ENCODE results near the gene MRPS31.
A peak's percentile ranks its signal among the peaks of the same experiment; 100 is the strongest.

The MRPS31 gene

GRCh38 chr13:40770934-40771618 is at the start of gene MRPS31:
MRPS31 (minus strand) TSS chr13:40771190; CDS start chr13:40771136, 54 bp downstream.
- H3K9me3 Mint-ChIP-seq, result no peaks in the 10 kb centered on the region
- H3K27ac Mint-ChIP-seq (ENCODE audit: low read depth), result peak within 1 kb of the TSS; percentile 86
- peak; percentile 91 to 94 for DNase-seq (ENCODE audit: low spot score in 2 of 2)
- H3K36me3 Mint-ChIP-seq (ENCODE audit: insufficient read depth), result peaks cover 14% of the 10 kb centered on the region
- peak within 1 kb of the TSS; percentile 92 for H3K4me3 Mint-ChIP-seq
- peak; percentile 95 for ATAC-seq (replicated peaks; ENCODE audit: extremely low read depth, poor library complexity, severe bottlenecking)
- peaks cover 17% of the 10 kb centered on the region for H3K4me1 Mint-ChIP-seq
- H3K27me3 Mint-ChIP-seq, result no peaks in the 10 kb centered on the region

GRCh38 chr13:40819797-40820315 is 48.9 kb upstream of the MRPS31 start:
- Mint-ChIP-seq H3K4me3 (no peak overlapping the region), H3K27ac (ENCODE audit: low read depth) (no peak overlapping the region), H3K4me1 (no peaks in the 10 kb centered on the region), H3K27me3 (no peaks in the 10 kb centered on the region), H3K9me3 (no peaks in the 10 kb centered on the region), H3K36me3 (ENCODE audit: insufficient read depth) (no peaks in the 10 kb centered on the region)
- DNase-seq (ENCODE audit: low spot score in 2 of 2), result no peak
- no peak for ATAC-seq (replicated peaks; ENCODE audit: extremely low read depth, poor library complexity, severe bottlenecking)

DNA sequence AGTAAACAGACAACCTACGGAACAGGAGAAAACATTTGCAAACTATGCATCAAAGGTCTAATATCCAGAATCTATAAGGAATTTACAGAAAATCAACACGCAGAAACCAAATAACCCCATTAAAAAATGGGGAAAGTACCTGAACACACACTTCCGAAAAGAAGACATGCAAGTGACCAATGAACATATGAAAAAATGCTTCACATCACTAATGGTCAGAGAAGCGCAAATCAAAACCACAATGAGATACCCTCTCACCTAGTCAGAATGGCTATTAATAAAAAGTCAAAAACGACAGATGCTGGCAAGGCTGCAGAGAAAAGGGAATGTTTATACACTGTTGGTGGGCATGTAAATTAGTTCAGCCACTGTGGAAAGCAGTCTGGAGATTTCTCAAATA is 47.9 kb upstream of the MRPS31 start:
- no peak for ATAC-seq (replicated peaks; ENCODE audit: extremely low read depth, poor library complexity, severe bottlenecking)
- no peaks in the 10 kb centered on the region for H3K27me3 Mint-ChIP-seq
- H3K27ac Mint-ChIP-seq (ENCODE audit: low read depth), result no peak overlapping the region
- DNase-seq (ENCODE audit: low spot score in 2 of 2), result no peak
- H3K36me3 Mint-ChIP-seq (ENCODE audit: insufficient read depth), result no peaks in the 10 kb centered on the region
- H3K9me3 Mint-ChIP-seq, result no peaks in the 10 kb centered on the region
- no peak overlapping the region for H3K4me3 Mint-ChIP-seq
- no peaks in the 10 kb centered on the region for H3K4me1 Mint-ChIP-seq

DNA sequence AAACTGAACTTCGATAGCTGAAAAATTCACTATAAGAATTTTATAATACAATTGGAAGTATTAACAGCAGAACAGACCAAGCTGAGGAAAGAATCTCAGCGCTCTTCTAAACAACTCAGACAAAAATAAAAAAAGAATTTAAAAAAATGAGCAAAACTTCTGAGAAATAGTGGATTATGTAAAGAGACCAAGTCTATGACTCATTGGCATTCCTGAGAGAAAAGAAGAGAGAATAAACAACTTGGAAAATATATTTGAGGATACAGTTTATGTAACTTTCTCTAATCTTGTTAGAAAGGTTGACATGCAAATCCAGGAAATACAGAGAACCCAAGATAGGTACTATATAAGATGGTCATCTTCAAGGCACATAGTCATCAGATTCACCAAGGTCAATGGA is 43.8 kb upstream of the MRPS31 start:
- no peak for DNase-seq (ENCODE audit: low spot score in 2 of 2)
- no peaks in the 10 kb centered on the region for H3K27me3 Mint-ChIP-seq
- H3K36me3 Mint-ChIP-seq (ENCODE audit: insufficient read depth), result peaks cover 8% of the 10 kb centered on the region

DNA sequence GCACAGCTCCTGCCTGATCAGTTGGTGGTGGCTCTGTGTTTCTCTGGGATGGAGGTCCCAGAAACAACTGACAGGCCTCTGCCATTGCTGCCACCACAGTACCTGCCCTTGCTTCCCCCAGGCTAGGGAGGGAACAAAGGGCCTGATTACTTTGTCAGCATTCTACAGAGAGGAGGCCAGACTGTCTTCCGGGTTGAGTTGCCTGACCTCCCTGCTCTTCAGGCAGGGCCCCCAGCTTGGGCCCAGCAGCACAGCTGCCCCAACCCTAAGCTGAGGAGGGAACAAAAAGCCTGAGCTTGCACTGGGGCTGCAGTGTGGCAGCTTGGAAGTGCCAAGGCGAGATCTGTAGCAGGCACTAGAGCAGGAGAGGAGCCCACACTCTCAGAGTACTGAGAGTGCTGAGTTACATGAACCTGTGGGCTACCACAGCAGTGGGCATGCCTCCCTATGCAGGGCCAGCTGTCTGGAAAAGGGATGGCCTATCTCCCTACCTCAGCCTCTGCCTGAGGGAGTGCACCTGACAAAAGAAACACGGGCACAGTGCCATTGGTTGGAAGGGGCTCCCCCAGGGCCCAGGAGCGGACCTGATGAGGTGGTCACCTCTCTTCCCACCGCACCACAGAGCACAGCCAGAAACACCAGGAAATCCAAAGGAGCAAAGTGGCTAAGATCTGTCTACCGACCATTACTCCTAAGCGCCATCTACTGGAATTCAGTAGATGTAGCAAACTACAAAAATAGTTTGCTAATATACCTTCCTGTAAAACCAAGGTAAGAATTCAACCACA is 42.9 kb upstream of the MRPS31 start:
- Mint-ChIP-seq H3K4me3 (no peak overlapping the region), H3K27me3 (no peaks in the 10 kb centered on the region), H3K27ac (ENCODE audit: low read depth) (peak overlapping the region; percentile 55), H3K4me1 (no peaks in the 10 kb centered on the region), H3K9me3 (no peaks in the 10 kb centered on the region), H3K36me3 (ENCODE audit: insufficient read depth) (peaks cover 13% of the 10 kb centered on the region)
- peak; percentile 14 for ATAC-seq (replicated peaks; ENCODE audit: extremely low read depth, poor library complexity, severe bottlenecking)
- no peak for DNase-seq (ENCODE audit: low spot score in 2 of 2)

More for the DNA sequence above, 43.8 kb upstream of the MRPS31 start:
- H3K27ac Mint-ChIP-seq (ENCODE audit: low read depth), result no peak overlapping the region
- H3K9me3 Mint-ChIP-seq, result no peaks in the 10 kb centered on the region
- H3K4me3 Mint-ChIP-seq, result no peak overlapping the region
- no peak for ATAC-seq (replicated peaks; ENCODE audit: extremely low read depth, poor library complexity, severe bottlenecking)
- H3K4me1 Mint-ChIP-seq, result no peaks in the 10 kb centered on the region

DNA sequence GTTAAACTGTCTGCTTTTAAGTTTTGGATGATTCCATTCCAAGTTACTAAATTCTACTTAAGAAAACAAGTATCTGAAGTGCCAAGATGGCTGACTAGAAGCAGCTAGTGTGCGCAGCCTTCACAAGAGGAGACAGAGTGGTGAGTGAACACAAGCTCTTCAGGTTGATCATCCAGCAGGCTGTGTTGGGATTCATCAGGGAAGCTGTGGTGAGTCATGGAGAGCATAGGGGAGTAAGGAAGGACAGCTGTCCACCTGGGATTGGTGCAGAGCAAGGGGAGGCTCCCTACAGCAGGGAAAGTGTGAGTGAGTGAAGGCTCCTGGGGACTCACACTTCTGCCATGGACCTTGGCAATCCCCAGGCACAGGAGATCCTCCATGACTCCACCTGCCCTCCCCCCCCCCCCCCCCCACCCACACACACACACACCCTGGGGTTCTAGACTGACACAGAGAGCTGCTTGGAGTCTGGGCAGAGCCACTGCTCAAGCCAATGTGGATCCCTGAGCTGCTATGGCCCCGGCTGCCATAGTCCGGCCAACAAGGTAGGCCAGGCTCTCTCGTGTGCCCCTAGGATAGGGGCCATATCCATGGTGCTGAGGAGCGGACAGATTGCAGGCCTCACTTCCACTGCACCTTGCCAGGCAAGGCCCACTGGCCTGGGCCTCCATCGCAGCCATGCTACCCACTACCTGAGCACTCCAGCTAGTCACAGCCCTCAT is 41.9 kb upstream of the MRPS31 start:
- H3K27me3 Mint-ChIP-seq, result no peaks in the 10 kb centered on the region
- H3K4me3 Mint-ChIP-seq, result no peak overlapping the region
- peaks cover 18% of the 10 kb centered on the region for H3K36me3 Mint-ChIP-seq (ENCODE audit: insufficient read depth)
- ATAC-seq (replicated peaks; ENCODE audit: extremely low read depth, poor library complexity, severe bottlenecking) (no peak), DNase-seq (ENCODE audit: low spot score in 2 of 2) (no peak)
- no peaks in the 10 kb centered on the region for H3K9me3 Mint-ChIP-seq
- H3K27ac Mint-ChIP-seq (ENCODE audit: low read depth), result no peak overlapping the region
- no peaks in the 10 kb centered on the region for H3K4me1 Mint-ChIP-seq

GRCh38 chr13:40812102-40812501 is 41.1 kb upstream of the MRPS31 start:
- Mint-ChIP-seq H3K4me1 (no peaks in the 10 kb centered on the region), H3K27ac (ENCODE audit: low read depth) (no peak overlapping the region), H3K9me3 (no peaks in the 10 kb centered on the region), H3K4me3 (no peak overlapping the region), H3K36me3 (ENCODE audit: insufficient read depth) (peaks cover 23% of the 10 kb centered on the region), H3K27me3 (no peaks in the 10 kb centered on the region)
- DNase-seq (ENCODE audit: low spot score in 2 of 2), result no peak
- ATAC-seq (replicated peaks; ENCODE audit: extremely low read depth, poor library complexity, severe bottlenecking), result no peak

DNA sequence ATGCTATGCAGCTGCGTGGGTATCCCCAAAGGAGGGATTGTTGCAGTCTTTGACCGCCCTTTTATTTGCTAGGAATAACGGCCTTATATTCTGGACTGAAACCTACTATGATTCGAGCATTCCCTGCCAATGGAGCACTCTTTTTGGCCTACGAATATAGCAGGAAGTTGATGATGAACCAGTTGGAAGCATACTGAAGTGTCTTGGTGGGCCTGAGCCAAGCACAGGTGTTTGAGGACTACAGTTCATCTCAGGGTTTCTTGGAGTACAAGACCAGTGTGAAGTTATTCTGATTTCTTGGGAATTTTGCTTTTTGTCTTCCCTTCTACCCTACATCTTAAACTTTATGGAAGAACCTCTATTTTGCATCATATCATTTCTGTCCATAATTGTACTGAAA is 38.5 kb upstream of the MRPS31 start:
- H3K36me3 Mint-ChIP-seq (ENCODE audit: insufficient read depth), result peaks cover 30% of the 10 kb centered on the region
- H3K27me3 Mint-ChIP-seq, result no peaks in the 10 kb centered on the region
- H3K4me1 Mint-ChIP-seq, result no peaks in the 10 kb centered on the region
- no peak overlapping the region for H3K27ac Mint-ChIP-seq (ENCODE audit: low read depth)
- DNase-seq (ENCODE audit: low spot score in 2 of 2), result no peak
- no peak overlapping the region for H3K4me3 Mint-ChIP-seq
- ATAC-seq (replicated peaks; ENCODE audit: extremely low read depth, poor library complexity, severe bottlenecking), result no peak
- no peaks in the 10 kb centered on the region for H3K9me3 Mint-ChIP-seq

DNA sequence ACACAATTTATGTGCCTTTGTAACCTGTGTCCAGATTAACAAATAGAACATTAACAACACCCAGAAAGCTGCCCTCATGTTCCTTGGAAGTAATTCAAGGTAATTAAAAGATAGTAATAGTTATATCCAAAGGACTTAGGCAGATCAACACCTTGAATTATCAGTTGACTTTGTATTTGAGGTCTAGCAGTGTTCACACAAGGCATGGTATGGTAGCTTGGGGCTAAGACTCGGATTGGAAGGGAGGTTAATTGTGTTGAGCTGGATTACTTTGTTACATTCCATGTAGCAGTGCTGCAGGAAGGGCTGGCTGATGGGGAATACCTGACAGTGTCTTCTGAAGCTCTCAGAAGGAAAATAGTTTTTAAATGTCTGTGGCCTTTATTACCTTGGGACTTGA is 35.3 kb upstream of the MRPS31 start:
- H3K36me3 Mint-ChIP-seq (ENCODE audit: insufficient read depth), result peaks cover 36% of the 10 kb centered on the region

GRCh38 chr13:40803316-40803715 is 32.3 kb upstream of the MRPS31 start:
- Mint-ChIP-seq H3K36me3 (ENCODE audit: insufficient read depth) (peaks cover 31% of the 10 kb centered on the region), H3K4me1 (no peaks in the 10 kb centered on the region), H3K4me3 (no peak overlapping the region), H3K27me3 (no peaks in the 10 kb centered on the region), H3K27ac (ENCODE audit: low read depth) (no peak overlapping the region), H3K9me3 (no peaks in the 10 kb centered on the region)
- DNase-seq (ENCODE audit: low spot score in 2 of 2), result no peak
- no peak for ATAC-seq (replicated peaks; ENCODE audit: extremely low read depth, poor library complexity, severe bottlenecking)

More for the DNA sequence above, 35.3 kb upstream of the MRPS31 start:
- no peak overlapping the region for H3K27ac Mint-ChIP-seq (ENCODE audit: low read depth)
- ATAC-seq (replicated peaks; ENCODE audit: extremely low read depth, poor library complexity, severe bottlenecking) (no peak), DNase-seq (ENCODE audit: low spot score in 2 of 2) (no peak)
- no peaks in the 10 kb centered on the region for H3K9me3 Mint-ChIP-seq
- H3K27me3 Mint-ChIP-seq, result no peaks in the 10 kb centered on the region
- no peaks in the 10 kb centered on the region for H3K4me1 Mint-ChIP-seq
- H3K4me3 Mint-ChIP-seq, result no peak overlapping the region

- Mint-ChIP-seq H3K4me3 (no peak overlapping the region), H3K27ac (ENCODE audit: low read depth) (no peak overlapping the region), H3K36me3 (ENCODE audit: insufficient read depth) (peaks cover 24% of the 10 kb centered on the region), H3K4me1 (no peaks in the 10 kb centered on the region), H3K9me3 (no peaks in the 10 kb centered on the region), H3K27me3 (no peaks in the 10 kb centered on the region)
- DNase-seq (ENCODE audit: low spot score in 2 of 2) (no peak), ATAC-seq (replicated peaks; ENCODE audit: extremely low read depth, poor library complexity, severe bottlenecking) (no peak)
Measured at GRCh38 chr13:40801255-40802217, 30.5 kb upstream of the MRPS31 start.

- Mint-ChIP-seq H3K27me3 (no peaks in the 10 kb centered on the region), H3K9me3 (no peaks in the 10 kb centered on the region), H3K4me3 (no peak overlapping the region), H3K27ac (ENCODE audit: low read depth) (no peak overlapping the region), H3K4me1 (no peaks in the 10 kb centered on the region), H3K36me3 (ENCODE audit: insufficient read depth) (peaks cover 24% of the 10 kb centered on the region)
- DNase-seq (ENCODE audit: low spot score in 2 of 2) (no peak), ATAC-seq (replicated peaks; ENCODE audit: extremely low read depth, poor library complexity, severe bottlenecking) (no peak)
Measured at GRCh38 chr13:40800559-40800958, 29.6 kb upstream of the MRPS31 start.

All from central memory CD8-positive, alpha-beta T cell (primary cell).